Epidermal melanocyte (primary cell): ENCODE results near the gene FRMPD1.

Source experiments
- DNase-seq: peaks from one replicate; pipeline ENCODE4 v3.0.0; 2011; ENCODE audit warnings: low spot score; ENCODE audit not compliant: insufficient read length

Gene FRMPD1

DNA sequence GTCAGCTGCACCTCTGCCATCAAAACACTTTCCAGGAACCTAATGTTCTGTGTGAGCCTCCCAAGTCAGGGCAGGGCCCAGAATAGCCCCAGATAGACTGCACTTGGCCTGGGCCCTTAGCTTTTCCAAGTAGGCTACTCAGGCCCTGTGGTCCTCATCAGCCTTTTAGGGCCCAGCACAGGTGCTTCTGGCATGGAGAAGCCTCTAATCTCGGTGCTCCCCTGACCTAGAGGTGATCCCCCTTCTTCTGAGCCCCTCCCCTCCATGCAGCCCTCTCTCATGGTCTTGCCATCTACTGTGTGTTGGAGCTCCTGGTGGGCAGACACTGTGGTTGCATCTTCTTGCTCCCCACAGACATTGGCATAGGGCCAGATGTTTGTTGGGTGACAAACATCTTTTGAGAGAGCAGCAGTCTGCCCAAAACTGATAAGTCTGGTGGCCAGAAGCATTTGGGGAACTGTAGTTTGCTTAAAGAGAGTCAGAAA is 28.1 kb downstream of the FRMPD1 start:
- no peak for DNase-seq

DNA sequence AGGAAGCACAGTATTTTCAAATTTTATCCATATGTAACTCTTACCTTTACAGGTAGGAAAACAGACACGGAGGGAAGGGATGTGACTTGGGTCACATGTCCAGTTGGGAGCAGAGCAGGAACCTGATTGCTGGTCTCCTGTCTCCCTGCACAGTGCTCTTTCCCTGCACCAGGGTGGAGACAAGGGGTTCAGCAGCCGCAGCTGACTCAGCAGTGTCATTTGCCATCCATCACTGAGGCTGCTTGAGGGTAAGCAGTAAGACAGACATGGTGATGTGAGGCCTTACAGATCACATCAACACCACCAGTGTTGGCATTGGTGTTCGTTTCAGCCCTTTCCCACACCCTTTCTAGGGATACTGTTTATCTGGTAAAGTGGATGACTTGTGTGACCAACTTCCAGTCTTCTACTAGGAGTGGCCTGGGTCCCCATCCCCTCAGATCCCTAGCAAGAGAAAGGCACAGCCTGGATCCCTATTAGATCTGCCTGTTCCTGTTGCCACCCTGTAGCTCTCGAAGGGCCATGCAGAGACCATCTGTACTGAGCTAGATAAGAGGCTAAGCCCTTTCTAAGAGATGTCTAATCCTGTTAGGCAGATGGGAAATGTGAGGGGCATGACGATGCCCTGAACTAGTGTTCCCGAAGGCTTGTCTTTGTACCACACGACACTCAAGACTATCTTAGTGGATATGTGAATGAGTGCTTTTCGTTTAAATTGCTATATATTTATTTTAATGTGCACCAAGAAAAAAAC is 29.1 kb downstream of the FRMPD1 start:
- no peak for DNase-seq

DNA sequence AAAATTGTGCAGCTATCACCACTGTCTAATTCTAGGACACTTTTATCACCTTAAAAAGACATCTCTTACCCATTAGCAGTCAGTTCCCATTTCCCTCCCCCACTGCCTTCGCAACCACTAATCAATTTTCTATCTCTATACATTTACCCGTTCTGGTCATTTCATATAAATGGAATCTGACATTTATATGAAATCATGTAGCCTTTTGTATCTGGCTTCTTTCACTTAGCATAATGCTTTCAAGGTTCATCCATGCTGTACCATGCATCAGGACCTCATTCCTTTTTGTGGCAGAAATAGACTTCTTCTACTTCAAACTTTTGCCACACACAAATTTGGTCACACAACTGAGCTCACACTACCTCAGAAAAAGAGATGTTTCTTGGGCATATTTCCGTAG is 32.2 kb downstream of the FRMPD1 start:
- no peak for DNase-seq

DNA sequence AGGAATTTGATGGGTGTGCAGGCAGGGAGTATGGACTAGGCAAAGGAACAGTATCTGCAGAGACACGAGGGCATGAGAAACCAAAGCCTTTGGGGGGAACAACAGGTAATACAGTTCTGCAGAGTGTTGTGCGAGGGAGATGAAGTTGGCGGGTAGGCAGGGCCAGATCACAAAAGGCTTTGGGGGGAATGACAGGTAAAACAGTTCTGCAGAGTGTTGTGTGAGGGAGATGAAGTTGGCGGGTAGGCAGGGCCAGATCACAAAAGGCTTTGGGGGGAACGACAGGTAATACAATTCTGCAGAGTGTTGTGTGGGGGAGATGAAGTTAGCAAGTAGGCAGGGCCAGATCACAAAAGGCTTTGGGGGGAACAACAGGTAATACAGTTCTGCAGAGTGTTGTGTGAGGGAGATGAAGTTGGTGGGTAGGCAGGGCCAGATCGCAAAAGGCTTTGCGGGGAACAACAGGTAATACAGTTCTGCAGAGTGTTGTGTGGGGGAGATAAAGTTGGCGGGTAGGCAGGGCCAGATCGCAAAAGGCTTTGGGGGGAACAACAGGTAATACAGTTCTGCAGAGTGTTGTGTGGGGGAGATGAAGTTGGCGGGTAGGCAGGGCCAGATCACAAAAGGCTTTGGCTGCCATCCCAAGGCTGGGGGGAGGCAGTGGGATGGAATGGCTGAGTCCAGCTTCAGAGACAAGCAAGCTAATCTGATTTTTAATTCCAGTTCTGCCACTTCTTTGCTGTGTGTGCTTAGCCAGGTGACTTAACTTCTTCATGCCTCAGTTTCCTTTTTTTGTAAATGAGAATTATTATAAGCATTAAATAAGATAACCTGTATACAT is 33.0 kb downstream of the FRMPD1 start:
- DNase-seq = no peak

DNA sequence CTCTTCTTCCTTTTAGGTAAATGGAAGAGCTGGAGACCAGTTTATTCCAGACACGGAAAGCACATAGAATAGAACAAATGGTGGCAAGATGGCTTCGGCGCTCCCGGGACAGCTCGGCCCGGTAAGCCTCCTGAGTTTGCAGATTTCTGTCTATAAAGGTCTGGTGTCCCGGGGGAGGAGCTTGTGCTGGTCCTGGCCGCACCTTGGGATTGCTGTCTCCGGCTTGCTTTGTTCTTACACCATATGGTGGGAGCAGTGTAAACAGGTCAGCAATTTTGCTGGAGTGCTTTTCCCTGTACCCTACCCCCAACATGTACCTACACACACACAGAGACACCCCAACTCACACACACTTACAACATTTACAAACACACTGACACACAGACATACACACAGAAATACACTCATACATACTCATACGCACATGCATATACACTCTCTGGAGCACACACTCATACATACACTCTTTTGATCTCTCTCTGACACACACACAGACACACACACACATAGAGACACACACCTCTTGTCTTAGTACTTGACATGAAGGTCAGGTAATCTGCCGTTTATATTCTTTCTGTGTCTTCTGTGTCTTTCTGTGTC is 42.0 kb downstream of the FRMPD1 start:
- no peak for DNase-seq

DNA sequence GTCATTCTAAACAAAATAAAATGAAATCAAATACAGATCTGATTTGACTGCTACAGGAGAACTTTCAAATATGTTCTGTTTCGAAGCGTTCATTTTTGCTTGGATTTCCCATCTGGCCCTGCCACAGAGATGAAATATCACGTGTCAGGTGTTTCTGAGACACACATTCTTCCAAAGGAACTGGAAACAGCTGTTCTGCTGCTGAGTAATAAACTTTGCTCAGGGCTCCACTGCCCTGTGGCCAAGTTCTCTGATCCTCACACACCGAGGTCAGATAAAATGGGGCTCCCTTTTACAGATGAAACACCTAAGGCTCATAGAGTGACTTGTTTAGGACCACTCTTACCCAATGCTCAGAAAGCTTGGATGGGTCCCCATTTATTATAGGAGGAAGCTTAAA is 42.5 kb downstream of the FRMPD1 start:
- DNase-seq = no peak

DNA sequence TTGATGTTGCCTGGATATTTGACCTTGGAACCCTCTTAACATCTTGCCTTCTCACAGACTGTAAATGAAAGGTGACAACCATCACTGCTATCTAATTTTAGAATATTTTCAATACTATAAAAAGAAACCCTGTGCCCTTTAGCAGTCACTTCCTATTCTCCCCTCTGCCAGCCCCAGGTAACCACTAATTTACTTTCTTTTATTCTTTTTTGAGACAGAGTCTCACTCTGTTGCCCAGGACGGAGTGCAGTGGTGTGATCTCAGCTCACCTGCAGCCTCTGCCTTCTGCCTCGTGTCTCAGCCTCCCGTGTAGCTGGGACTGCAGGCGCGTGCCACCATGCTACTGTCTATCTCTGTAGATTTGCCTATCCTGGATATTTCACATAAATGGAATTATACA is 43.6 kb downstream of the FRMPD1 start:
- no peak for DNase-seq

DNA sequence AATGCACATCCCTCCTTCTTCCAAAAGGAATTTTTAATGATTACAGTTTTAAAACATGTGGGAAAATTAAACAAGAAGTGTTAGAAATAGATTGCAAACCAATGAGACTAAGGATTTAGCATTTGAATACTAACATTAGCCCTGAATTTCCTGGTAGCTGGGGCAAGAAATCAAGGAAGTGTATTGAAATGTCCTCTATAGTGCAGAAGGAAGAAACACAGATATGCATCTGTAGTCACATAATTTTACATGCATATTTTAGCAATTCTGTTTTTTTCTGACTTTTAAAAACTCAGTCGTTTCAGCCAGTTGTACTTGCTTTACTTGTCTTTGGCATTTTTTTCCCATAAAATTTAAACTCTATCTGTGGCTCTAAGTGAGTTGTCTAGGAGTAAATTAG is 45.8 kb downstream of the FRMPD1 start:
- DNase-seq = no peak

DNA sequence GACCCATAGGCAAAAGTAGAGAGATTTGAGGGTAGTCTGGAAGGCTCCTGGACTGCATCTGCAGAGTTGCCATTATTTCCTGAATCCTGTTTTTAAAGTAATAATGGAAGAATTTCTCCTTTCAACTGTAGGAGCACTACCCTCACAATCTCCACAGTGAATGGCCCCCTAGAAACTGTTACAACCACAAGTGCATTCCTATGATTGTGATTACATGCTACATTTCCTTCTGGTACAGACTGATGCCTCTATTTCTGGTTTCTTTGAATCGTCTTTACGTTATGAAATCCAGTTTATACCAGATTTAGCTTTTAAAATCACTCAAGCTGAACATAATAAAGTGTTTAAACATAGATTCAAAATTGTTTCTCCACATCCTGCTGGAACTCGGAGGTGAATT is 49.4 kb downstream of the FRMPD1 start:
- DNase-seq = no peak

DNA sequence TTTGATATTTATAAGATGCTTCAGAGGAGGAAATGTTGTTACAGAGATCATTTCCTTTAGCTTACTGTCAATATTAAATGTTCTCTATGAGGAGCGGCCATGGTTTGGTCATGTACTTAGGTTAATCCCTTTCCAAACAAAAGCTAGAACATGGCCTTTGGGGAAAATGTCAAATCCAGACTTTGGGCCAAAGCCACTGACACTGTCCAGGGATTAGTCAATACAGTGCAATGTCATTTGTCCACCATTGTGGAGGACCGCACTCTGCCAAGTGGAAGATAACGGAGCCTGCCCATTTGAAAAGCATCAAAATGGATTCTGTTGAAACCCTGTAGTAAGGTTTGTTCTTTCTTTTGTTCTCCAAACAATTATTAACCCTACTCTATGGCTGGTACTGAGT is 50.1 kb downstream of the FRMPD1 start:
- DNase-seq = no peak

DNA sequence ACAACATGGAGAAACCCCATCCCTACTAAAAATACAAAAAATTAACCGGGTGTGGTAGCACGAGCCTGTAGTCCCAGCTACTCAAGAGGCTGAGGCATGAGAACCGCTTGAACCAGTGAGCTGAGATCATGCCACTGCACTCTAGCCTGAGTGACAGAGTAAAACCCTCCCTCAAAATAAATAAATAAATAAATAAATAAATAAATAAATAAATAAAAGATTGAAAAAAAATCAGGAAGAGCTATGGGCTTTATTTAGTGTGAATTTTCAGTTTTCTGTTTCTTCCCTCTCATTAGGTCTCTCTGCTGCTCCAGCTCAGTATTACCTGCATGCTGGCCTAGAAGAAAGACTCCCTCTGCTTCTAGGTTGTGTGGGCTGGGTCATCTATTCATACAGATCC is 55.0 kb downstream of the FRMPD1 start:
- DNase-seq = no peak

DNA sequence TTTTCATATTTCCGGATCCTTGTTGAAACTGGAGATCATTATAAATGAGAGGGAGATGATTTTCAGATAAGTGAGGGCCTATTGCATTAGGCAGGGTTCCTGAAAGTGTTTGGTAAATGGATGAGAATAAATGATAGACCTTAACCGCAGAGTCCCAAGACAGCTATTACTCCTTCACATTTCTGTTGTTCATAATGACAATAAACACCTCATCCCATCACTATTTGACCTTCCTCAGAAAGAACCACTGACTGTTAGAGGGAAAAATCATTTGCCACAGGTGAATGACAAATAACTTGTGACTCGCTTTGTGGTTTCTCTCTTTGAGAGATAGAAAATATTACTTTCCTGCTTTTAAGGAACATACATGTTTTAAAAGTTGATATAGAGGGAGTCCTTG is 55.5 kb downstream of the FRMPD1 start:
- no peak for DNase-seq

DNA sequence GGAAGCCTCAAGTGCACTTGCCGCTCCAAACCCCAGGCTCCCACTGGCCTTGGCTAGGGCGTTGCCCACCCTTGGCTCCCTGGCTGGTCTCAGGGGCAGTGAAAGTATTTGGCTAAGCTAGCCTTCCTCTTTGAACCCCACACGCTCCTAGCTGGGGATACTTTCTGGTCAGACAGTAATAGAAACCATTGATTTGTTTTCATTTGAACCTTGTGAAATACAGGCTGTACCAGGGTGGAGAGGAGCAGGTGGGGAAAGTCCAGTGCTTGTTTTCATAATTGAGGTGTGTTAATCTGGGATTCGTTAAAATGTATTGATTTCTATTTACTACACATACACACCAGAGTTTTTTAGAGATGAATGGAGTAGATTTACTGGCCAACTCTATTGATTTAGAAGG is 57.0 kb downstream of the FRMPD1 start:
- no peak for DNase-seq

DNA sequence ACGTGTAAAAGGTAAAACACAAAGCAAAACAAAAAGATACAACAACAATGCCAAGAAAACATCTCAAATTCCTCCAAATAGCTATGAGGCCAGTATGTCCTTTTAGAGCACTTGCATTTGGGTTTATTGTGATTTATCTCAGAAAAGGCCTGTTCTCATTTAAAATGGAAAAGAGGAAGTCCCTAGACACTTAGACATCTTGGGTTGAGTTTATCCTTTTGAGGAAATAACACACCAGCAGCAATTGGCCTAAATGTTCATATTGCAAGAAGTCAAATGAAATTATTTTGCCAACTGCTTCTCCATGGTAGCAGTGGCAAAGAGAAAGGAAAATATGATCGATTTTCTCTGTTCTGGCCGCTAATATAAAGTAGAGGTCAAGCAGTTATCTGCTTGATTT is 59.3 kb downstream of the FRMPD1 start:
- no peak for DNase-seq

DNA sequence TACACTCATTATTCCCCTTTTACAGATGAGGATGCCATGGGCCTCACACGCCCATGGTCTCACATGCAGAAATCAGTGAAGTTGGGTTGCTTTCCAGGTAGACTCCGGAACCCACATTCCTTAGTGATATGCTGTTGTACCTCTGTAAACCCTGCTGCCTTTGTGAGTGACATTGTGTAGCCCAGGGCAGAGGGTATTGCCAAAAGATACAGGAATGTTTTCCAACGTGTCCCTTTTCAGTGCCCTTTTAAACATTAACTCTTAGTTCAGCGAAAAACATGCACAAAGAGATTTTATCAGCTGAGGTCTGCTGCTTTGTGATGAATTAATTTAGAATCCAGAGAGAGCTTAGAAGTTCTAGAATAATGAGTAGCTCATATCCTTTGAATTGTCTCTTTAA is 64.5 kb downstream of the FRMPD1 start:
- DNase-seq = no peak

DNA sequence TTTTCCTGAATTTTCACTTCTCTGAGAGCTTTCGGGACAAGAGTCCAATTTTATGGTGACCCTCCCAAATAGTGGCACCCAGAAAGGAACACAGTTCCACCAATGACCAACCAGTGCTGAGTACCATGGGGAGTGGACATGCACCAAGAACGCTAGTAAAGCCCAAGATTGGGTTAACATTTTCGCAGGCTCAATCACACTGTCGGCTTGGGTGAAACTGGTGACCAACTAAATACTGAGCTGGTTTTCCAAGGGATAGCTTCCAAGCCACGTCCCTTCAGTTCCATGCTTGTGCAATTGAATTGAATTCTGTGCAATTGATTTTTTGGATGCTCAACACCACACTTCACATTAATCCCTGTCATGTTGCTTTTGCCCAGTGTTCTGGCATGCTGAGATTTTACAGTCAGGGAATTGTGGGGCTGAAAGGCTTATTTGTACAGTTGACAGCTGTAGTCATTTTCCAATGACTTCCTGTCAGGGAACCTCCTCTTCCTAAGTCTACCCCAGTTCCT is 65.3 kb downstream of the FRMPD1 start:
- no peak for DNase-seq

DNA sequence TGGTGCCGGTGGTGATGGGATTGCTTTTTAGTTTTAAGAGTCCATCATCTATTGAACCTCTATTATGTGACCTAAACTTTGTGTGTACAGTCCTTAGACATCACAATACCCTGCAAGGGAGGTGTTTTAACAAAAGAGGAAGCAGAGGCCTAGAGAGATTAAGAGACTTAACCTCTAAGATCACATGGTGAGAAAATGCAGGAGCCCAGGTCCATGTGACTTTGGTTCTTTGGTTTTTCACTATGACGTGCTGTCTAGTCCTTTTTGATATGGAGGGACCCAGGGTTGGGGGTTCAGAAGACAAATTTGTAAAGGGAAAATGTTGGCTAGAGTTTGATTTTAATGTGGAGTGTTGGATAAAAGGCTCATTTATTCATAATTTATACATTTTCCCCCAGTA is 68.8 kb downstream of the FRMPD1 start:
- no peak for DNase-seq

DNA sequence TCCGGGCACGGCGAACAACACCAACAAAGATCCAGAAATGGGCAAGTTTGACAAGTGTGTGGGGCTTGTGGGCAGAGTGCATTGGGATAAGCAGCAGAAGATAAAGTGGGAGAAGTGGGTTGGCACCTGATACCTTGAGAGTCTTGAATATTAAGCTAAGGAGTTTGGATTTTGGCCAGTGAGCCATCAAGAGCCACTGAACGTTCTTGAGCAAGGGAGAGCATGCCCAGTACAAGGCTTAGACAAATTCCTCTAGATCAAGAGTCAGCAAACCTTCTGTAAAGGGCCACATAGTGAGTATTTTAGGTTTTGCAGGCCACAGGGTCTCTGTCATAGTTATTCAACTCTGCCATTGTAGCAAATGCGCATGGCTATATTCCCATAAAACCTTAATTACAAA is 76.3 kb downstream of the FRMPD1 start:
- DNase-seq = no peak

DNA sequence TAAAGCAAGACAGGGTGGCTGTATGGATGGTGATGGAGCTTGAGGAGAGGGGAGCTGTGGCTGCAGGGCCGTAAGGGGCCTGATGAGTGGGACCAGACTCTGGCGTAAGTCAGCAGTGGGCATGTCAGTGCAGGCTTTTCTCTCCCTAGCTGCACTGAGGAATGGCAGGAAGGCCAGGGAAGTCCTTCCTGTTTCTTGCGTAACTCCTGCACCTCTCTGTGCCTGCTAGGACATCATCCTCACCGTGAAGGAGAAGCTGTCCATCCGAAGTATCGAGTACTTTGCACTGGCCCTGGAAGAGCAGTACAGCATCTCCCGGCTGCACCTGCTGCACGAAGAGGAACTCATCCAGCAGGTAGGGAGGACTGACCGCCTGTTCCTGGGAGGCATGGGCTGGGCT is 78.7 kb downstream of the FRMPD1 start:
- no peak for DNase-seq

DNA sequence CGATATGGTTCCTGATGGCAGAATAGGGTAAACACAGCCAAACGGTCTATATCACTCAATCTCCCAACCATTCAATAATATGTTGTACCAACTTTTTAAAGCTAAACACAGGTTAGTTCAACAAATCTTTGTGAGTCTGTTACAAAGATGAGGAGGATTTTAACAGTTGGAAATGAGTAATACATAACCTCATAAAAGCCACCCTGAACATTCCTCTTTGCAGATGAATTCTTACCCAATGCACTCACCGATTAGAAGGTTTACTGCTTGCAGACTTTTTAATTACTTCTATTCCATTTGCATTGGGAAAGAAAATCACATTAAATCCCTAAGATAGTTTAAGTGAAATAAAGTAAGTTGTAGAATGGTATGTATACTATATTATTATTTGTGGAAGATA is 79.5 kb downstream of the FRMPD1 start:
- DNase-seq = no peak

DNA sequence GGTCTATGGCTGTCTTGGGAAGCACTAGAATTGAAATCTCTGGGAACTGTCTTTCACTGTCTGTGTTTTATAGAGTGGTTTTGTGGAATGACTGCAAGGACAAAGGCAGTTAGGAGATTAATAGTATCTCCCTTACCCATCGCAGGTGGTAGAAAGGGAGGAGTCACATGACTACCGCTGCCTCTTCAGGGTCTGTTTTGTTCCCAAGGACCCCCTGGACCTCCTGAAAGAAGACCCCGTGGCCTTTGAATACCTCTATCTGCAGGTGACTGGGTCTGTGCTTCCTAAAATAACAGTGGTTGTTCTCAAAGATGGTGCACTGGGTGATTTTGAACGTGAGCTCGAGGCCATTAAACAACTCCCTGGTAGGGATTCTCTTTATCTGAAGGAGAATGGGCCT is 80.1 kb downstream of the FRMPD1 start:
- DNase-seq = no peak

DNA sequence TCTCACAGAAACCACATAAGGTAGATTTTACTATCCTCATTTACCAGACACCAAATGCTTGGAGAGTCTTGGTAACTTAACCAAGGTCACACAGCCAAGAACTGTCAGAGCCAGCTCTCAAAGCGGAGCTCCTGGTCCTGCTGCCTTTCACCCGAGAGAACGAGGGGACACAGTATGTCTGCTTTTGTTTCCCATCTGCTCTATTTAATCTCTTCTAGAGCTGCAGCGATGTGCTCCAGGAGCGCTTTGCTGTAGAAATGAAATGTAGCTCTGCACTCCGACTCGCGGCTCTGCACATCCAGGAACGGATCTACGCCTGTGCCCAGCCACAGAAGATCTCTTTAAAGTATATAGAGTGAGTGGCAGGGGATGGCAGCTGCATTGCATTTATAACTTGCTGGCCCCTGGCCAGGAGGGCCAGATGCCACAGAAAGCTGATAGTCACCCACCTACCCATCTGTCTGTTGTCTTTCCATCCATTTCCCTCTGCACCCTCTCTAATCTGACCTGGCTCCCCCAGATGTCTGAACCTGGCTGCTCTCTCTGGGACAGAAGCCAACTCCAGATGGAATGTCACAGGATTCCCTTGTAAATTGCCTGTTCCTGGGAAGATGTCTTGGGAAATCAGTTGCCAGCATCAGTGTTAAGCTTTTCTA is 81.5 kb downstream of the FRMPD1 start:
- no peak for DNase-seq
